Ramos (cell line): ENCODE results near the gene CLEC3A.
"Not testable (repeated sequence)": the region's sequence is repeated elsewhere in the genome, so short reads cannot be mapped to it uniquely, and the experiment has no call there.

Source experiments
- in situ Hi-C: fragments of 300-500 bp; cut with MboI; formaldehyde crosslinking; loops from one replicate; pipeline ENCODE4 v1.14.3; 2022; ENCODE audit warnings: low sequenced_read_pairs; ENCODE audit not compliant: unreplicated experiment

The CLEC3A gene, protein sequence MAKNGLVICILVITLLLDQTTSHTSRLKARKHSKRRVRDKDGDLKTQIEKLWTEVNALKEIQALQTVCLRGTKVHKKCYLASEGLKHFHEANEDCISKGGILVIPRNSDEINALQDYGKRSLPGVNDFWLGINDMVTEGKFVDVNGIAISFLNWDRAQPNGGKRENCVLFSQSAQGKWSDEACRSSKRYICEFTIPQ

DNA sequence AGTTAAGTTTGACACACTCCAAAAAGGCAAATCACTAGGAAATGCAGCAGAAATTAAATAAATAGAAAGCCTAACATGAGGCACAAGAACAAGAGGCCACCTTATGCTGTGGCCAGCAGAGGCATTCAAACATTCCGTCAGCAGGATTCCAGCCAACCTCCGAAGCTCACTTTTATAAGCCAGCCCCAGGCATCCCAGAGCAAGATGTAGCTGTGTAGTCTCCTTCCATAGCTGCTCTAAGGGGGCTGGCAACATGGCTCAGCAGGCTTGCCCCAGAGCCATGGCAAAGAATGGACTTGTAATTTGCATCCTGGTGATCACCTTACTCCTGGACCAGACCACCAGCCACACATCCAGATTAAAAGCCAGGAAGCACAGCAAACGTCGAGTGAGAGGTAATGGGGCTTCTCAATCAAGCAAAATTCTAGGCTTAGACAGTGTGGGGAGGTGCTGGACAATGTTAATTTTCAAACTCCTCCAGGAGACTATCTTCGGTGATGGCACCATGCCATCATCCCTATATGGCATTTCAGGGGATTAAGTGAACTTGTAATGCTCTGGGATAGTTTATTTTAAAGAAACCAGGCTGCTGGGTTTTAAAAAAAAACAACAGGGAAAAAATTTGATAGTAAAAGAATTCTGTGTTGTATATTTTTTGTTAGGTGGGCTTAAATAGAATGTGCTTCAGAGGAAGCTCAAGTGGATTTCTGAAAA, at the start of gene CLEC3A:
Gene CLEC3A, plus strand, starts transcription at position 202 of the 714 bp plus-strand sequence. Its CDS starts 79 bp downstream, at position 281.
- in situ Hi-C loops = no loop called here

DNA sequence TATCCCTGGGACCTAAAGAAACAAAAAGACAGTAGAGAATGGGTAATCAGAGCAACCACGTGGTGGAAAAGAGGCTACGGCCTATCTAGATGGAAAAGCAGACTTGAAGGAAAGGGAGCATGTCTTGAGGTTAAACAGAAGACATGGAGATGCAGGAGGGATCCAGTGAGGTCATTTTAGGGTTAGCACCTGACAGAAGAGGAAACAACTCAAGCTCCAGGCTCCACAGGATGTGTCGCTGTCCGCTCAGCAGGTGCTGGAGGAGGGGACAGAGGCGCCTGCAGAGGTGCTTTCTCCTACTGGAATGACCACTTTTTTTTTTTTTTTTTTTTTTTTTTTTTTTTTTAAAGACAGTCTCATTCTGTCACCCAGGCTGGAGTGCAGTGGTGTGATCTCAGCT, 47.5 kb upstream of the CLEC3A start:
- in situ Hi-C loops = loop anchor here (5.0 to 10.0 kb wide), 2 partner anchors 298 to 740 kb away; no protein-coding TSS in a partner anchor

DNA sequence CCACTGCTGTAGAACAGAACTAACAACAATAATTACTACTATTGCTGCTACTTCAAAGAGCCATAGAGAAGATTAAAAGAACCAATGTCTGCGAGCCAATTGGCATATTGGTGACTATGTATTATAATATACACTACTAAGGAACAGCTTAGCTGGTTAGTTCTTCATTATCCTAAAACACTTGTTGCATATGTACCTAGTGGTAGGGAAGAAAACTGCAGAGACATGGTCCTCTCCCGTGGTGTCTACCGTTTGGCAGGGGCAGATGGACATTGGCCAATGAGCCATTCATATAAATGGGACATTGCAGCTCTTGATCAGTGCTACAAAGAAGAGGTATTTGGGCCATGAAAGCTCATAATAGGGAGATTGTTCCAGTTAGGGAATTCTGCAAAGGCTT, 46.4 kb upstream of the CLEC3A start:
- in situ Hi-C loops = loop anchor here (10.0 kb wide), 1 partner anchor 741 kb away; no protein-coding TSS in a partner anchor

DNA sequence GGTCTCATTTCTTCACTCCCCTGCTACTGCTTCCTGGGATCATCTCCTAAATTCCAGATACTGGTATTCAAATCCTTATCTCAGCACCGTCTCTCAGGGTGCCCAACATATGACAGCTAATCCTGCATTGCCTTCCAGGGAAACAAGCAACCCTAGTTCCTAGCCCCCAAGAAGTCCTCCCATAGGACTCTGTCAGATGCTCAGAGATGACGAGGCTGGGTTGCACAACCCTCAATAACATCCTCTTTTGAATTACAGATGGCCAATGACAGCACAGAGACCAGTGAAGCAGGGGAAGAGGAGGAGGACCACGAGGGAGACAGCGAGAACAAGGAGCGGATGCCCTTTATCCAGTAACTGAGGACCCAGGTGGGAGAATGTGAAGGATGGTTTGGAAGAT, 45.0 kb upstream of the CLEC3A start:
- in situ Hi-C loops = loop anchor here (10.0 kb wide), 1 partner anchor 743 kb away; no protein-coding TSS in a partner anchor

DNA sequence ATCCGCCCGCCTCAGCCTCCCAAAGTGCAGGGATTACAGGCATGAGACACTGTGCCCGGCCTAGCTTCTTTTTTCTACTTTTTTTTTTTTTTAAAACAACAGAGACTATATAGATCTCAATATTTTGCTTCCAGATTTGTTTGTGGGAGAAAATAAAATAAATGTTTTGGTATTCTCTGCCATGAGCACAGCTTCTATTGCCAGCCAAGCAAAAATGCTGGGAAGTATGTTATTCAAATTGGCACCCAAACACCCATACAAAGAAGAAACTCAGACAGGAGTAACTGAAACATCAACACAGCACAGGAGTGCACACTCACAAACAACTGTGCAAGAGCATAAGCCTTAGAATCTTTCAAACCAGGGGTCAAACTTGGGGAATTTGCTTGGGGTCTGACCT, 37.2 kb upstream of the CLEC3A start:
- in situ Hi-C loops = no loop called here

DNA sequence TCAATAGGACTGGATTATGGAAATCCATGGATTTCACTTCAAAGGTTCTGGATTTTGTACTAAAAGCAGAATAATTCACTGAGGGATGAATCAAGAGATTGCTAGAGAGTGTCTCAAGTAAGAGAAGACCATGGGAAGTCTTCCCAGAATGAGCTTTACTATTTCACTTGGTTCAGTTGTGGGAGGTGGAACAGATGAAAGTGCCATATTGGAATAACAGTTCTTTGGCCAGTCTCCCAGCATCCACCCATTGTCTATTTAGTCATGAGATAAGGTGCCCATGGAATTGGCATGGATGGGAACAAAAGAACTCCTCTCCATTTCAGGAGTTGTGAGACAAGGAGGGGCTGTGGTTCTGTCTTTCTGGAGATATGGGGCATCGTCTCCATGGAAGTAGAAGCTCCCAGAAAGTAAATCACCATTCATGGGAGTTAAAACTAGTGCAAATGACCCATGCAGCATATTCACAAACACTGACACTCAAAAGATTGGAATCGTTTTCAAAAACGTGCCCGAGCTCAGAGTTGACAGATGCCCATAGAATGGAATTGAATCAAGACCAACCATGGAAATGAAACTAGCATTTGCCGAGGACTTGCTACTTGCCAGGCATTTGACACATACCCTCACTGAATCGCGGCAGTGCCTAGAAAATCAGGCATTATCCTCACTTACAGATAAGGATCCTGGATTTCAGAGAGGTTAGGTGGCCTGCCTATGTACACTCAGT, 36.2 kb upstream of the CLEC3A start:
- in situ Hi-C loops = no loop called here

DNA sequence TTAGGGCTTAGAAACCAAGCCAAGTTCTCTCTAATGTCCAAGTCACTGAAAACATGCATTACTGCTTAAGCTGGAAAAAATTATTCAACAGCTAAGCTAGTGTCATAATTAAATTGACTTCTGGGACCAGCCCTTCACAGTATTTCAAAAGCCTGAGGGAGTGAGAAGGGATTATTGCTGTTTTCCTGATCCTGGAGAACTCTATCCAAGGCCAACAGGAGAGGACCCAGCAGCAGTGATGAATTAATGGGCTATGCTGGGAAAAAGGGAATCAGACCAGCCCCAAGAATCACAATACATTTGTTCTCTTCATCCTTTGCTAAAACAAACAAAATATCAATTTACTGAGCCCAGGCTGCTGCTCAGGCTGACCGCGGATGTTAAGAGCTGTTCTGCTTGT, 34.5 kb upstream of the CLEC3A start:
- in situ Hi-C loops = no loop called here

DNA sequence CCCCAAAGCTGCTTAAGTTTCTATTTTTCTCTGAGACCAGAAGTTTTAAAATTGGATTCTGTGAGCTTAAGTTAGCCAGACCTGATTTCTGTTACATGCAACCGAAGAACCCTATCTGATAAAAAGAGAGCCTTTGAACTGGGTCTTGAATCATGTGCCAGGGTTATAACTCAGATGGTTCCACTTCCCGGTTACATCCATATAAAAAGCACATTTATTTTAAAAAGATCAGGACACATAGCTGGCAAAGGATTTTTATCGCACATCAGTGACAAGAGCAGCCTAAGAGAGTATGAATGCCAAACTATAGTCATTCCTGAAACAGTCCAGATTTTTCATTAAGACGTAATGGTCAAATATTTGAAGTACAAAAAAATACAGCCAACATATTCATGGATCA, 32.5 kb upstream of the CLEC3A start:
- in situ Hi-C loops = no loop called here

DNA sequence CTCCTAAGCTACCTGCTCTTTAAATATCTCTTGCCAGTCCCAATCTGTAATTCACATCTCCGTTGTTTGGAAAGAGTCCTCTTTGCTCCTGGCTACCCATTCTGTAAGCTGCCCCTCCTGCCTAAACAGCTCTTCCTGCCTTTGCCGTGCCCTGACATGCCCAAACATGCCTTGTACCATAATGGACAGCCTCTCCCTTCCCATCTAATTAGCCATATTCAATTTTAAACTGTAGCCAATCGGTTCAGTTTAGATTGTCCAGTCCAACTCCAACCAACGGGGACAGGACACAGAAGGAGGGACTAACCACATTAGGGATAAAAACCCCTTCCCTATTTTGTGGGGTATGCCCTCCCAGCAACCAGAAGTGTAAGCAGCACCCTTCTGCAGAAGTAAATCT, 30.6 kb upstream of the CLEC3A start:
- in situ Hi-C loops = no loop called here

DNA sequence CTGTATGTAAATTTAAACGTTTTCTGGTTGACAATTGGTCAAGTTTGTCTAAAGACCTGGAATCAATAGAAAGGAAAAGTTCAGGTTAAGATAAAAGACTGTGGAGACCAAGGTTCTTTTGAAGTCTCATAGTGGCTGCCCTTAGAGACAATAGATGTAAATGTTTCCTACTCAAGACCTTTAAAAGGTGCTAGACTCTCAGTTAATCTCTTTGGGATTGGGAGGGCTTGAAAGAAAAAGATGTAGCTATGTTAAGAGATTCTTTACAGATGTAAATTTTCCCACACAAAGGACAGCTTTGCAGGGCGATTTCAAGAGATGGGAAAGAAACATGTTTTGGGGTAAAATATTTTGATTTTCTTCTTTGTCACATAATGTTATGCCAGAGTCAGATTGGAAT, 30.0 kb upstream of the CLEC3A start:
- in situ Hi-C loops = not testable (repeated sequence)

DNA sequence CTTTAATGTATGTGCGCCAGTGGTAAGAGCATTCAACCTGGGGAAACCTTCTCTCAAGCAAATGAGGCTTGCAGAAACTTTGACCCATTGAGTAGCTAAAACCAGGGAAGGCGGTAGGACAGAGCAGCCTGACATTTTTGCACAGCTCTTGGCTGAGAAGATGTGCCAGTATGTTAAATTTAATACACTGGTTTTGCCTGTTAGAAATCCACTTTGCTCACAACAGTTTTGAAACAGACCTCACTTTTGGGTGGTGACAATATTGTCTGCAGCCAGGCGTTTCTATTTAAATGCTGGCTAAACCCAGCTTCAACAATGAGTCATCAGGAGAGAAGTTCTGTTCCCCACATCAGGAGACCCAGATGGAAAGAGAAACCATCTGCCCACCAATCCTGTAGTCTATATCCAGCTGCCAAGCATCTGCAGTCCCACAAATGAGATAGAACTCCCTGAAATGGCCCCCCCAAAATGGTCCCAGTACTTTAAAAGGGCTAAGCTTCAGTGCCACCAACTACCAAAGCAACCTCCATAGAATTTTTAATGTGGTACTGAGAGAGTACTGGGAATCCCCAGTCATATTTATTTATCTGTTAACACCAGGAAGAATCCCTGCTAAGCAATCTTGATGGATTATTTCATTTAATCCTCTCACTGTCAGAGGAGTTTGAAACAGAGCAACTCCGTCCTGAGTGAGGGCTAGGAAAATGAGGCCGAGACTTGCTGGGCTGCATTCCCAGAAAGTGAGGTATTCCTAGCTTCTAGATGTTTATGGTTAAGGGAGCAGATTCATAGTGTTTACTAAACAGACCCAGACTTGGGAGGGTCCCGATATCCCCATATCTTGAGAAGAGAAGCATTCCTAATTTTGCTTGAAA, 29.0 kb upstream of the CLEC3A start:
- in situ Hi-C loops = no loop called here

DNA sequence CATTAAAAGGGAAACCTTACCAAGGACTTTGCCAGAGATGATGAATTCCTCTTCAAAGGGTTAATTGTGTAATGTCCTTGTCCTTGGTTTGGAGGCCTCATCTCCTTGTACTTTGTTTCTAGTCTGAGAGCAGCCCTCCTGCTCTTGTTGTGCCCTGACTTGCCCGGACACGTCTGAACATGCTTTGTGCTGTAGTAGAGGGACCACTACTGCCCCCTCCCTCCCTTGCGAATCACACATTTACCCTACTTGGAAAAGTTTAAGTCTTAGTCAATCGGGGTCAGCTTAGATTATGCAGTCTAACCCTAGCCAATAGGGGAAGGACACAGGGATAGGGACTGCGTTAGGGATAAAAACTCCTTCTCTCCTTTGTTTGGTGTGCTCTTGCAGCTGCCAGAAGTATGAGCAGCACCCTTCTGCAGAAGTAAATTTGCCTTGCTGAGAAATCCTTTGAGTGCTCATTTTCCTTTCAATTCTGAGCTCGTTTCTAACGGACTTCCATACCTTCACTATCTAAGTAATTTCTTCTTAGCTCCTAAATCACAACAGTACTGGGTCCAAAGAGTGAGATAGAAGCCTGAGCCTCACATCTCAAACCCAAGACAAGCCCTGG, 26.4 kb upstream of the CLEC3A start:
- in situ Hi-C loops = no loop called here

DNA sequence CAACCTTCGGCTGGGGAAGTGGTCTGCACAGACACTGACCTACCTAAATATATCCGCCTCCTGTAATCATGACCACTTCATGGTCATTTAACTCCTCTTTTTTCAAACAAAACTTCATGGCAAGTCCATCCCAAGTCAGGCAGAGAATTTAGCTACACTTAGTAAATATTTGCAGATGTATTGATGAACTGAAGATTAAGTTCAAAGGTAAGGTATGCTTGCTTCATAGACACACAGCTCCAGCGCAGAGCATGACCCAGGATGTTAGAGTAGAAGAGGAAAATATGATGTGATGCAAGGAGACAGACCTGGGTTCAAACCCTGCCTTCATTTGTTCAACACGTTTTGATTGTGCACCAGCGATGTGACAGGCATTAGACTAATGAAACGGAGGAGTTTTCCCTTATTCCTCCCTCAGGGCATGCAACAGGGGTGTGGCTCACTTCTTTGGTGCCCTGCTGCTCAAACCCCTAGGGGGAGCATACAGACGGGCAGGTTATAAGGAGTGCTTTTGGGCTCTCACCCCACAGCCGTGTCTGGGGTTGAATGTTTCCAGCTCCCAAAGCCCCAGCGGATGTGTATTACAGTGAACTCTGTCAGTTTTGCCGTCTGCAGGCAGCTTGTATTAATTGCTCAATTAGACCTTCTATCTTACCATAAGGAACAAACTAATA, 23.9 kb upstream of the CLEC3A start:
- in situ Hi-C loops = no loop called here

DNA sequence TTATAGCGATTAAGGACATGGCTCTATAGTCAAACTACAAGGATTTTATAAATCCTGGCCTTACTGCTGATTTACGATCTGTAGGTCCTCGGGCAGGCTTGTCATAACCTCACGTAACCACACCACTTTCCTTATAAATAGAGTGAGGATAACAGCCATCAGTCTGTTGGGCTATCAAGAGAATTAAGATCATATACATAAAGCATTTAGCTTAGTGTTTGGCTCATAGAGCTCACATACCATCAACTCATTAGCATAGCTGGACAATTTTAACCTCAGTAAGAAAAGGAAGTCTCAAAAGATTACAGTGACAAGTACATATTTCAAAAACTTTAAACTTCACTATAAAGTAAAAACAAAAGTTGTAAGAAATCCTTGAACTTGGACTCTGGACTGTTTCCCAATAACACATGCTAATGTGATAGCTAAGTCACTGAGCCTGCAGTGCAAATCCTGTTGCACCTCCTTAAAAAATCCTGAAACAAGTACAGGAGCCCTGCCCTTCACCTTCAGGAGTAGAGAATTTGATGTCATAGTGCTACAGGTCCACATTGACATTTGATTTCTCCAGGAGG, 20.8 kb upstream of the CLEC3A start:
- in situ Hi-C loops = no loop called here

DNA sequence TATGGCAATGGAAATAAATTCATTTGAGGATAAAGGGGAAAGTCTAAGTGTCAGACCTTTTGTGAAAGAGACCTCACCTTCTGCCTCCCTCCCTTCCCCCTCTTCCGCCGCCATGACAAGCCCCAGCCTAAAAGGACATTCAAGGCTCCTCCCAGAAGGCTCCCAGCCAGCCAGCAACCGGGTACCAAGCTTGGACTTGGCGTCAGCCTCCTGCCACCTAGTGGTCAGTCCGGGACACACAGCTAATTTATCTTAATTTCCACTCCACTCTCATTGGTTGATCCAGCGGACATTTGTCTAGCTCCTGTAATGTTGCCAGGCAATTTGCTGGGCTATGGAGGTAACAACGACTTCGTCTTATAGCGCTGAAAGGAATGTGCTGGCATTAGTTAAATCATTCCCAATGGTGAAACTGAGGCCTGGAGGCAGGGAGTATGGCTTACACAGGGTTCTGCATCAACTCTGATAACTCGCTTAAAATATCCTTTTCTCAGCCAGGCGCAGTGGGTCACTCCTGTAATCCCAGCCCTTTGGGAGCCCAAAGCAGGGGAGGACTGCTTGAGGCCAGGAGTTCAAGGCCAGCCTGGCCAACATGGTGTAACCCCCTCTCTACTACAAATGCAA, 19.3 kb upstream of the CLEC3A start:
- in situ Hi-C loops = no loop called here

DNA sequence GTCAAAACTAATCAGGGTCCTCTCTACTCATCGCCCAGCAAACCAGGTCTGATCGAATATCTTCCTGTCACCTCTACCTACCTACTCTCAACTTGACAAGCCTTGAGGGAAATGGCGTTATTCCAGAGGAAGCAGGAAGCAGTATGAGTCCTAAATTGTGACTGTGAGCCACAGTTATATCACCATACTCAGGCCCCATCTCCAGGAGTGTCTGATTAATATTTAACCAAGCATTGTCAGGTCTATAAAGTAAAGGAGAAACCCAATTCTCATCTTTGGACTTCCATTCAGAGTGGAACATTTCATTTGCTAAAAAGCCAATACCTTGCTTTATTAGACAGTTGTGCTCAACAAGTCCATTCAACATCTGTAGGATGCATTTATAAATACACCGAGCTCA, 17.8 kb upstream of the CLEC3A start:
- in situ Hi-C loops = no loop called here

DNA sequence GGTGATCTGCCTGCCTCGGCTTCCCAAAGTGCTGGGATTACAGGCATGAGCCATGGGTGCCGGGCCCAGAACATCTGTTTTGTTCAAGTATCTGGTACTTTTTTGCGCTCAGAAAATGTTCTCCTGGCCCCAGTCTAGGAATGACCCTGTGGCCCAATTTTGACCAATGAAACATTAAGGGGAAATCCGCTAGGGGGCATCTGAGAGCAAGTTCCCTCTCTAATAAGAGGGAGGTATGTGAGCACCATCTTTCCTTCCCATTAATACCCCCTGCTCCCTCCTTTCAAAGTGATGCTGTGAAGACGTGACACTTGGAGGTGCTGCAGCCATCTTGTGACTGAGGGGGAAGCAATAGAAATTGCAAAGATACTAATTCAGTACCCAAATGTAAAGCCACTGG, 16.5 kb upstream of the CLEC3A start:
- in situ Hi-C loops = no loop called here

DNA sequence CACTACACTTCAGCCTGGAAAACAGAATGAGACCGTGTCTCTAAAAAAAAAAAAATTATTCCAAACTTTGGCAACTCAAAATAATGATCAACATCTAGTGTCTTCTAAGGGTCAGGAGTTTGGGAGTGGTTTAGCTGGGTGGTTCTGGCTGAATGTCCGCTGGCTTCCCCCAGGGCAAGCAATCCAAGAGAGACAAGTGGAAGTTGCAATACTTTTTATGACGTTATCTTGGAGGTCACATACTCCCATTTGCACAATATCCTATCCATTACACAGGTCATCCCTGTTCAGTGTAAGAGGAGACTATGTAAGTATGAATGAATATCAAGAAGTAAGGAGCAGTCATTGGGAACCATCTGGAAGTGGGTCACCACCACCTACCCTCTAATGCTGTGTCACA, 15.2 kb upstream of the CLEC3A start:
- in situ Hi-C loops = no loop called here

DNA sequence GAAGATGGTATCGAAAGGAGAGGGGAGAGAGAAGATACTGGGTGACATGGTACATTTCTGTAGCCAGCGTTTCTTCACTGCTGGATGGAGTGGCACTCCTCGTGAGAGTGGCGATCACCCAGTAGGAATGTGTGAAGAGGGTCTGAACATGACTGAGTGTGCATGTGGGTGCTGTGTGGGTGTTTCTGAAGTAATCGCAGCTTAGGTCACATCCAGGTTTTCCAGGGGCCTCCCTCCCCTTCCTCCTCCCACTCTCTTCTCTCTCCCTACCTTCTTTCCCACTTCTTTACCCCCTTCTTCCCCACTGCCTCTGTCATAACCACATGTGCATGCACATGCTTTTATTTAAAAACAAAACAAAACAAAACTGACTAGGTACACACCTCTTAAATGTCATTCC, 1.8 kb downstream of the CLEC3A start:
- in situ Hi-C loops = no loop called here
